T-cell (primary cell): ENCODE results near the gene KAZN. TPM values are rescaled to one million over a fixed set of nuclear protein-coding genes. Genes with fewer than 3 reads are reported as not detected.

ENCODE experiments used
- ATAC-seq, 4 experiments: fragments of 200-7000 bp in 3 of 4; fragments of 150-1000 bp in 1 of 4; cut with Tn5 transposase; replicated peaks in 1 of 4; 1 replicate in 3 of 4; 2 replicates in 1 of 4; pipeline ENCODE4 v1.10.0; 2021; ENCODE audit warnings: moderate library complexity in 3 of 4, mild to moderate bottlenecking in 2 of 4, moderate number of reproducible peaks in 1 of 4
- CTCF ChIA-PET, 2 donors: fragments of 300-600 bp; sonication (Branson Sonifier 250); formaldehyde crosslinking; loops; one replicate each; lab custom pipeline; 2022; ENCODE audit warnings: antibody characterized with exemption in 2 of 2; lab: Charles Lee
- POLR2A ChIA-PET, 2 donors: fragments of 300-600 bp; sonication (Branson Sonifier 250); formaldehyde crosslinking; loops; one replicate each; lab custom pipeline; 2022; ENCODE audit warnings: antibody characterized with exemption in 2 of 2; lab: Charles Lee
- DNase-seq, 35 experiments: peaks; one replicate each; pipeline versions ENCODE4 v3.0.0 to v3.0.0-alpha.2; 2013 to 2023
- H3K27ac ChIP-seq: one replicate; pipeline ENCODE4 v1.5.1; 2013; ENCODE audit warnings: low read length
- H3K27me3 ChIP-seq, 2 experiments: replicated peaks in 1 of 2; 1 replicate in 1 of 2; 2 replicates in 1 of 2; pipeline versions ENCODE4 v1.6.1 to v1.7.0; 2013; ENCODE audit warnings: low read length in 1 of 2, mixed read lengths in 1 of 2; ENCODE audit not compliant: control insufficient read depth in 2 of 2, insufficient read depth in 2 of 2; ENCODE audit errors: extremely low read depth in 1 of 2
- H3K36me3 ChIP-seq, 2 donors: 1 replicate in 1 of 2; 2 replicates in 1 of 2; pipeline versions ENCODE4 v1.6.1 to v1.7.0; 2013; ENCODE audit warnings: low read length in 1 of 2; ENCODE audit not compliant: control insufficient read depth in 2 of 2, insufficient read depth in 1 of 2; ENCODE audit errors: extremely low read depth in 1 of 2
- H3K4me1 ChIP-seq, 2 experiments: 1 replicate in 1 of 2; 2 replicates in 1 of 2; pipeline versions ENCODE4 v1.6.1 to v1.7.0; 2013; ENCODE audit warnings: low read length in 2 of 2, mixed read lengths in 1 of 2; ENCODE audit not compliant: insufficient read depth in 2 of 2, control insufficient read depth in 1 of 2; ENCODE audit errors: extremely low read depth in 1 of 2
- H3K4me3 ChIP-seq, 2 donors: 1 replicate in 1 of 2; 2 replicates in 1 of 2; pipeline versions ENCODE4 v1.5.1 to v1.7.0; 2013; ENCODE audit warnings: mild to moderate bottlenecking in 2 of 2, low read length in 1 of 2, moderate library complexity in 1 of 2; ENCODE audit not compliant: control insufficient read depth in 1 of 2; ENCODE audit errors: extremely low read depth in 1 of 2
- H3K9me3 ChIP-seq: 2 replicates; pipeline ENCODE4 v1.7.0; 2013
- H3K27ac Mint-ChIP-seq, 2 donors: one replicate each; pipeline ENCODE4 v1.8.0; 2020 to 2021; ENCODE audit warnings: mild to moderate bottlenecking in 2 of 2, mixed read lengths in 2 of 2
- H3K27me3 Mint-ChIP-seq, 2 donors: one replicate each; pipeline ENCODE4 v1.8.0; 2021 to 2022; ENCODE audit warnings: mixed read lengths in 2 of 2
- H3K36me3 Mint-ChIP-seq: one replicate; pipeline ENCODE4 v1.8.0; 2021; ENCODE audit warnings: mixed read lengths
- H3K4me1 Mint-ChIP-seq, 3 donors: one replicate each; pipeline ENCODE4 v1.8.0; 2020 to 2022; ENCODE audit warnings: mixed read lengths in 3 of 3, mild to moderate bottlenecking in 1 of 3
- H3K4me3 Mint-ChIP-seq, 3 donors: one replicate each; pipeline ENCODE4 v1.8.0; 2020 to 2022; ENCODE audit warnings: mild to moderate bottlenecking in 3 of 3, mixed read lengths in 3 of 3, moderate library complexity in 3 of 3
- H3K9me3 Mint-ChIP-seq, 3 donors: one replicate each; pipeline ENCODE4 v1.8.0; 2020 to 2022; ENCODE audit warnings: mixed read lengths in 3 of 3
- WGBS: methylation state at CpG from one replicate; pipeline ENCODE4 v1.1.5; 2013; ENCODE audit warnings: missing lambda C conversion rate; ENCODE audit not compliant: insufficient coverage; 5-methylcytosine and 5-hydroxymethylcytosine counted together
- total RNA-seq, 35 experiments: library from RNA in 6 of 35; stranded (reverse) in 6 of 35; fragments of 120-200 nt in 1 of 35; gene quantifications; one replicate each; pipeline versions ENCODE4 v1.2.1 to v1.2.4 and lab custom pipeline; 2013 to 2026

The KAZN gene
- total RNA-seq, 5 donors from 2014 or later (not counting 1 experiment from before 2014, with no cell fraction given): 0.18 to 0.58 (median 0.30) TPM

GRCh38 chr1:14850563-14850962 is 252.1 kb downstream of the KAZN start:
- no peaks in the 10 kb centered on the region for H3K9me3 Mint-ChIP-seq
- ATAC-seq (no peak), DNase-seq (no peak)
- no peaks in the 10 kb centered on the region for H3K36me3 ChIP-seq
- peaks cover 0 to 14% of the 10 kb centered on the region in 2 experiments for H3K27me3 ChIP-seq
- no peaks in the 10 kb centered on the region for H3K4me1 ChIP-seq
- ChIA-PET POLR2A (no interaction called here), CTCF (no interaction called here)
- peaks cover 0 to 2% of the 10 kb centered on the region in 2 donors for H3K27me3 Mint-ChIP-seq
- no peak overlapping the region for H3K27ac ChIP-seq
- no peaks in the 10 kb centered on the region for H3K36me3 Mint-ChIP-seq
- no peaks in the 10 kb centered on the region for H3K4me1 Mint-ChIP-seq
- H3K4me3 ChIP-seq: no peak overlapping the region
- 83% methylated on average over 3 of the region's 5 CpGs for WGBS
- H3K27ac Mint-ChIP-seq: no peak overlapping the region
- H3K9me3 ChIP-seq: no peaks in the 10 kb centered on the region
- H3K4me3 Mint-ChIP-seq: no peak overlapping the region

DNA sequence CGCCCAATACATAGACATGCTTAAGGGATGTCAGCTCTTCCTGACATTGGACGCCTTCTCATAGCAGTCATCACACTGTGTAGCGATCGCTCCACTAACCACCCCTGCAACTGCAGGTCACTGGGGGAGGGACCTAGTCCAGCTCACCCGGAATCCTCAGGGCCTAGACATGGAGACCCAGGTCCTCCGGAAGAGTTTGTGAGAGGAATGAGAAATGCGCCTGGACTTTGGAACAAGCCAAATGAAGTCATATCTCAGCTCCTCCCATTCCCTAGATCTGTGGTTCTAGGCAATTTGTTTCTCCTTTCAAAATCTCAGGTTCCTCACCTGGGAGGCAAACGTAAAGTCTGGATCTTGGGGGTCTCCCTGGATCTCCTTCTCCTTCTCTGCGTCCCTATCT is 253.3 kb downstream of the KAZN start:
- DNase-seq (no peak), ATAC-seq (no peak)
- Mint-ChIP-seq H3K4me3 (no peak overlapping the region), H3K4me1 (no peaks in the 10 kb centered on the region), H3K27me3 (peaks cover 4% of the 10 kb centered on the region in 2 donors), H3K9me3 (no peaks in the 10 kb centered on the region), H3K36me3 (no peaks in the 10 kb centered on the region), H3K27ac (no peak overlapping the region)
- Histone ChIP-seq H3K4me1 (no peaks in the 10 kb centered on the region), H3K27me3 (peaks cover 0 to 14% of the 10 kb centered on the region in 2 experiments), H3K4me3 (no peak overlapping the region), H3K9me3 (no peaks in the 10 kb centered on the region), H3K27ac (no peak overlapping the region), H3K36me3 (no peaks in the 10 kb centered on the region)
- ChIA-PET CTCF (no interaction called here), POLR2A (no interaction called here)
- 75% methylated on average over 2 of the region's 9 CpGs for WGBS

- Mint-ChIP-seq H3K9me3 (no peaks in the 10 kb centered on the region), H3K27me3 (peaks cover 4% of the 10 kb centered on the region in 2 donors), H3K4me1 (no peaks in the 10 kb centered on the region), H3K27ac (no peak overlapping the region), H3K4me3 (no peak overlapping the region), H3K36me3 (no peaks in the 10 kb centered on the region)
- no peak for ATAC-seq
- H3K4me1 ChIP-seq: no peaks in the 10 kb centered on the region
- H3K4me3 ChIP-seq: no peak overlapping the region
- POLR2A ChIA-PET: no interaction called here
- no peaks in the 10 kb centered on the region for H3K36me3 ChIP-seq
- 89% methylated on average over 8 of the region's 9 CpGs for WGBS
- no peaks in the 10 kb centered on the region for H3K9me3 ChIP-seq
- no peak overlapping the region for H3K27ac ChIP-seq
- no peak for DNase-seq
- CTCF ChIA-PET: no interaction called here
- peaks cover 0 to 14% of the 10 kb centered on the region in 2 experiments for H3K27me3 ChIP-seq
These were observed 253.8 kb downstream of the KAZN start for GRCh38 chr1:14852291-14852690.

DNA sequence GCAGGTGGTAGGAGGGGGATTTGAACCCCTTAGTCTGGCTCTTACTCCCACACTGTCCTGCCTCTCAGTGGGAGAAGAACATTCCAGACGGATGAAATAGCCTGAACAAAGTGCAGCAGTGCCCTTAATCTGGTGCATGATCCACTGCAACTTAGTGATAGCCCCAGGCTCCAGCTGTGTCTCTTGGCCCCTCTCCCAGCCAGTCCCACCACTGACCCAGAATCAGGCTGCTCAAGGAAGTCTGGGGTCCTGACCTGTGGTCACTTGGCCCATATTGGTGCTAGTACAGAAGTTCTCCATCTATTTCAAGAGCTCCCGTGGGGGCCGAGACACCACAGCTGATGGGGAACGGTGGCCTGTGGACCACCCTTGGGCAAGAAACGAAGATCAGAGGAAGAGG is 255.0 kb downstream of the KAZN start:
- H3K36me3 Mint-ChIP-seq: no peaks in the 10 kb centered on the region
- H3K27me3 Mint-ChIP-seq: peaks cover 4 to 6% of the 10 kb centered on the region in 2 donors
- no peak overlapping the region for H3K4me3 Mint-ChIP-seq
- H3K36me3 ChIP-seq: no peaks in the 10 kb centered on the region
- no peak overlapping the region for H3K4me3 ChIP-seq
- peaks cover 0 to 14% of the 10 kb centered on the region in 2 experiments for H3K27me3 ChIP-seq
- 67% methylated on average over 5 of the region's 5 CpGs for WGBS
- DNase-seq: no peak
- H3K9me3 ChIP-seq: no peaks in the 10 kb centered on the region
- no peak for ATAC-seq
- H3K27ac ChIP-seq: no peak overlapping the region
- H3K9me3 Mint-ChIP-seq: no peaks in the 10 kb centered on the region
- ChIA-PET CTCF (no interaction called here), POLR2A (interaction anchor here in 1 of 2 donors (0.5 kb wide), 1 partner anchor 8 kb away, joined by 3 read pairs; no protein-coding TSS in a partner anchor)
- no peak overlapping the region for H3K27ac Mint-ChIP-seq
- no peaks in the 10 kb centered on the region for H3K4me1 Mint-ChIP-seq
- H3K4me1 ChIP-seq: no peaks in the 10 kb centered on the region

- Mint-ChIP-seq H3K36me3 (no peaks in the 10 kb centered on the region), H3K27me3 (peaks cover 10 to 11% of the 10 kb centered on the region in 2 donors), H3K4me3 (no peak overlapping the region), H3K27ac (no peak overlapping the region), H3K4me1 (no peaks in the 10 kb centered on the region), H3K9me3 (no peaks in the 10 kb centered on the region)
- ChIA-PET CTCF (no interaction called here), POLR2A (no interaction called here)
- ATAC-seq (no peak), DNase-seq (no peak)
- 66% methylated on average over 3 of the region's 3 CpGs for WGBS
- no peaks in the 10 kb centered on the region for H3K36me3 ChIP-seq
- no peak overlapping the region for H3K27ac ChIP-seq
- no peak overlapping the region for H3K4me3 ChIP-seq
- no peaks in the 10 kb centered on the region for H3K9me3 ChIP-seq
- H3K27me3 ChIP-seq: peaks cover 0 to 14% of the 10 kb centered on the region in 2 experiments
- H3K4me1 ChIP-seq: no peaks in the 10 kb centered on the region
These were observed 256.8 kb downstream of the KAZN start for GRCh38 chr1:14855268-14855667.

GRCh38 chr1:14855801-14856200 is 257.3 kb downstream of the KAZN start:
- Histone ChIP-seq H3K4me1 (no peaks in the 10 kb centered on the region), H3K9me3 (no peaks in the 10 kb centered on the region), H3K36me3 (no peaks in the 10 kb centered on the region), H3K27me3 (peaks cover 0 to 11% of the 10 kb centered on the region in 2 experiments), H3K4me3 (no peak overlapping the region), H3K27ac (no peak overlapping the region)
- ATAC-seq (no peak), DNase-seq (no peak)
- 77% methylated on average over 2 of the region's 6 CpGs for WGBS
- peaks cover 10 to 14% of the 10 kb centered on the region in 2 donors for H3K27me3 Mint-ChIP-seq
- ChIA-PET POLR2A (no interaction called here), CTCF (interaction anchor here in 1 of 2 donors (0.6 kb wide), 1 partner anchor 292 kb away, joined by 3 read pairs; no protein-coding TSS in a partner anchor)
- H3K27ac Mint-ChIP-seq: no peak overlapping the region
- no peak overlapping the region for H3K4me3 Mint-ChIP-seq
- H3K9me3 Mint-ChIP-seq: no peaks in the 10 kb centered on the region
- H3K36me3 Mint-ChIP-seq: no peaks in the 10 kb centered on the region
- no peaks in the 10 kb centered on the region for H3K4me1 Mint-ChIP-seq
